Thyroid gland (tissue), 4 donors: ENCODE data around the gene INPP4B.

Experiments used
- POLR2A ChIP-seq, 2 donors: fragments of 450-650 bp; IDR thresholded peaks; one replicate each; pipeline ENCODE4 v1.6.1; 2017; ENCODE audit warnings: antibody characterized with exemption in 2 of 2, mild to moderate bottlenecking in 2 of 2, moderate library complexity in 1 of 2
- TF ChIP-seq, protein P1 (sequence below), 6 experiments: fragments of 200-600 bp in 3 of 6; fragments of 450-650 bp in 3 of 6; sonication (generic) in 3 of 6; IDR thresholded peaks; one replicate each; pipeline ENCODE4 v1.5.1; 2016 to 2019; ENCODE audit warnings: antibody characterized with exemption in 6 of 6, mild to moderate bottlenecking in 2 of 6, inconsistent platforms in 1 of 6, moderate library complexity in 1 of 6

DNA sequence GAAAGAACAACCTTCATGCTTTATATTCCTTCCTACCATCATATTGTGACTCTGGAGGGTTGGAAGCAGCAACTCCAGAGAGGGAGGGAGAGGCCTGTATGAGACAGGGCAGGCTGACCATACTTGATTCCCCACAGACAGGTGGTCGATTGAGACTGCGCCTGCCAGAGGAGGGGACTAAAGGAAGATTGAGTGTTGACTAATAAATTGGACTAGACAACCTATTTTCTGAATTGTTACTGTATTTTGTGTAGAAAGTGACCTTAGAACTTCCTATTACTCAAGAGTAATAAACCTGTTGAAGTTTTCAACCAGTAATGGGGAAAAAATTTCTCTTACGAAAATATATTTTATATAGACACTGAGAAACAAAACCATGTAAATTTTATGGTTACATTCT lies 301.5 kb downstream of the INPP4B start:
- TF ChIP-seq, protein P1, sequence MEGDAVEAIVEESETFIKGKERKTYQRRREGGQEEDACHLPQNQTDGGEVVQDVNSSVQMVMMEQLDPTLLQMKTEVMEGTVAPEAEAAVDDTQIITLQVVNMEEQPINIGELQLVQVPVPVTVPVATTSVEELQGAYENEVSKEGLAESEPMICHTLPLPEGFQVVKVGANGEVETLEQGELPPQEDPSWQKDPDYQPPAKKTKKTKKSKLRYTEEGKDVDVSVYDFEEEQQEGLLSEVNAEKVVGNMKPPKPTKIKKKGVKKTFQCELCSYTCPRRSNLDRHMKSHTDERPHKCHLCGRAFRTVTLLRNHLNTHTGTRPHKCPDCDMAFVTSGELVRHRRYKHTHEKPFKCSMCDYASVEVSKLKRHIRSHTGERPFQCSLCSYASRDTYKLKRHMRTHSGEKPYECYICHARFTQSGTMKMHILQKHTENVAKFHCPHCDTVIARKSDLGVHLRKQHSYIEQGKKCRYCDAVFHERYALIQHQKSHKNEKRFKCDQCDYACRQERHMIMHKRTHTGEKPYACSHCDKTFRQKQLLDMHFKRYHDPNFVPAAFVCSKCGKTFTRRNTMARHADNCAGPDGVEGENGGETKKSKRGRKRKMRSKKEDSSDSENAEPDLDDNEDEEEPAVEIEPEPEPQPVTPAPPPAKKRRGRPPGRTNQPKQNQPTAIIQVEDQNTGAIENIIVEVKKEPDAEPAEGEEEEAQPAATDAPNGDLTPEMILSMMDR (IDR thresholded peaks at IDR 0.05): no peak
- TF ChIP-seq POLR2A (IDR thresholded peaks at IDR 0.05): no peak
